ENCODE measurements around the gene CMPK2.
"Not testable (repeated sequence)": the region's sequence is repeated elsewhere in the genome, so short reads cannot be mapped to it uniquely, and the experiment has no call there.

Gene CMPK2

DNA sequence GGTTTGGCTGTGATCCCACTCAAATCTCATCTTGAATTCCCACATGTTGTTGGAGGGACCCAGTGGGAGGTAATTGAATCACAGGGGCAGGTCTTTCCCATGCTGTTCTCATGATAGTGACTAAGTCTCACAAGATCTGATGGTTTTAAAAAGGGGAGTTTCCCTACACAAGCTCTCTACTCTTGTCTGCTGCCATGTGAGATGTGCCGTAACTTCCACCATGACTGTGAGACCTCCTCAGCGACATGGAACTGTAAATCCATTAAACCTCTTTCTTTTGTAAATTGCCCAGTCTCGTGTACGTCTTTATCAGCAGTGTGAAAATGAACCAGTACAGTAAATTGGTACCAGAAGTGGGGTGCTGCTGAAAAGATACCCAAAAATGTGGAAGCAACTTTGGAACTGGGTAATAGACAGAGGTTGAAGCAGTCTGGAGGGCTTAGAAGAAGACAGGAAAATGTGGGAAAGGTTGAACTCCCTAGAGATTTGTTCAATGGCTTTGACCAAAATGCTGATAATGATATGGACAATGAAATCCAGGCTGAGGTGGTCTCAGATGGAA is 7.2 kb downstream of the CMPK2 start:
- not testable (repeated sequence) for H3K4me1 ChIP-seq (ENCODE audit: control insufficient read depth, insufficient read depth, low read length); H3K27me3 ChIP-seq (ENCODE audit: control insufficient read depth, insufficient read depth, low read length); H3K9ac ChIP-seq (ENCODE audit: low read depth, low read length); H3K27ac ChIP-seq (ENCODE audit: low read depth, low read length); H3K36me3 ChIP-seq (ENCODE audit: control insufficient read depth, insufficient read depth, low read length); H3K4me3 ChIP-seq (ENCODE audit: low read depth, low read length); H3K9me3 ChIP-seq (ENCODE audit: control insufficient read depth, insufficient read depth, low read length)

GRCh38 chr2:6856548-6856920 is 9.2 kb downstream of the CMPK2 start:
- no peak overlapping the region for H3K9ac ChIP-seq (ENCODE audit: low read depth, low read length)
- H3K27ac ChIP-seq (ENCODE audit: low read depth, low read length) = no peak overlapping the region
- no peaks in the 10 kb centered on the region for H3K4me1 ChIP-seq (ENCODE audit: control insufficient read depth, insufficient read depth, low read length)
- no peaks in the 10 kb centered on the region for H3K27me3 ChIP-seq (ENCODE audit: control insufficient read depth, insufficient read depth, low read length)
- no peak overlapping the region for H3K4me3 ChIP-seq (ENCODE audit: low read depth, low read length)
- no peaks in the 10 kb centered on the region for H3K36me3 ChIP-seq (ENCODE audit: control insufficient read depth, insufficient read depth, low read length)
- peaks cover 7% of the 10 kb centered on the region; the same call in 1 of the 2 replicates for H3K9me3 ChIP-seq (ENCODE audit: control insufficient read depth, insufficient read depth, low read length)

GRCh38 chr2:6855860-6856547 is 9.7 kb downstream of the CMPK2 start:
- H3K4me1 ChIP-seq (ENCODE audit: control insufficient read depth, insufficient read depth, low read length) = no peaks in the 10 kb centered on the region
- H3K27ac ChIP-seq (ENCODE audit: low read depth, low read length) = no peak overlapping the region
- no peak overlapping the region for H3K4me3 ChIP-seq (ENCODE audit: low read depth, low read length)
- H3K9ac ChIP-seq (ENCODE audit: low read depth, low read length) = no peak overlapping the region
- no peaks in the 10 kb centered on the region for H3K36me3 ChIP-seq (ENCODE audit: control insufficient read depth, insufficient read depth, low read length)
- H3K27me3 ChIP-seq (ENCODE audit: control insufficient read depth, insufficient read depth, low read length) = no peaks in the 10 kb centered on the region
- H3K9me3 ChIP-seq (ENCODE audit: control insufficient read depth, insufficient read depth, low read length) = peaks cover 7% of the 10 kb centered on the region; the same call in 1 of the 2 replicates

DNA sequence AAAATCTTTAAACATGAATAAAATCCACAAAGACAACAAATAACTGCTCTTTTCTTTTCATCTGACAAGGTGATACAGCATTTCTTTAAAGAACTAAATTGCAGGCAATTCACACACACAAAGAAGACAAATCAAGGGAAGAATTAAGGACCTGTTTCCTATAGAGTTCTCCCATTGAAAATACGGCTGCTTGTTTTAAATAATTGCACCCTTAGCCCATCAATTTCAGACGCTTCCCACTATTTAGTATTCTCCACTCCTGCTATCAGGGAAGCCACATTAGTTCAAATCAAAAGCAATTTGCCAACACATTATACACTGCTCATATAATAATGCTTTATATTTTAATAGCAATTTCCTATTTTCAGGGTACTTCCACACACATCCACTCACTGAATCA is 11.3 kb downstream of the CMPK2 start:
- Histone ChIP-seq H3K4me3 (ENCODE audit: low read depth, low read length) (no peak overlapping the region), H3K4me1 (ENCODE audit: control insufficient read depth, insufficient read depth, low read length) (no peaks in the 10 kb centered on the region), H3K27me3 (ENCODE audit: control insufficient read depth, insufficient read depth, low read length) (no peaks in the 10 kb centered on the region), H3K9ac (ENCODE audit: low read depth, low read length) (no peak overlapping the region), H3K27ac (ENCODE audit: low read depth, low read length) (no peak overlapping the region), H3K36me3 (ENCODE audit: control insufficient read depth, insufficient read depth, low read length) (no peaks in the 10 kb centered on the region), H3K9me3 (ENCODE audit: control insufficient read depth, insufficient read depth, low read length) (0 out of 2 replicates have a peak, but pooled peaks cover 7% of the 10 kb centered on the region)

- Histone ChIP-seq H3K27me3 (ENCODE audit: control insufficient read depth, insufficient read depth, low read length) (no peaks in the 10 kb centered on the region), H3K36me3 (ENCODE audit: control insufficient read depth, insufficient read depth, low read length) (no peaks in the 10 kb centered on the region), H3K9ac (ENCODE audit: low read depth, low read length) (no peak overlapping the region), H3K4me1 (ENCODE audit: control insufficient read depth, insufficient read depth, low read length) (no peaks in the 10 kb centered on the region), H3K4me3 (ENCODE audit: low read depth, low read length) (no peak overlapping the region), H3K27ac (ENCODE audit: low read depth, low read length) (no peak overlapping the region), H3K9me3 (ENCODE audit: control insufficient read depth, insufficient read depth, low read length) (peaks cover 8% of the 10 kb centered on the region; the same call in 1 of the 2 replicates)
These were observed 13.5 kb downstream of the CMPK2 start for GRCh38 chr2:6852195-6852594.

GRCh38 chr2:6846967-6847681 is 18.6 kb downstream of the CMPK2 start:
- Histone ChIP-seq H3K9me3 (ENCODE audit: control insufficient read depth, insufficient read depth, low read length) (peaks cover 57% of the 10 kb centered on the region), H3K4me3 (ENCODE audit: low read depth, low read length) (no peak overlapping the region), H3K9ac (ENCODE audit: low read depth, low read length) (no peak overlapping the region), H3K27me3 (ENCODE audit: control insufficient read depth, insufficient read depth, low read length) (no peaks in the 10 kb centered on the region), H3K4me1 (ENCODE audit: control insufficient read depth, insufficient read depth, low read length) (no peaks in the 10 kb centered on the region), H3K36me3 (ENCODE audit: control insufficient read depth, insufficient read depth, low read length) (no peaks in the 10 kb centered on the region), H3K27ac (ENCODE audit: low read depth, low read length) (no peak overlapping the region)

- no peaks in the 10 kb centered on the region for H3K4me1 ChIP-seq (ENCODE audit: control insufficient read depth, insufficient read depth, low read length)
- H3K27ac ChIP-seq (ENCODE audit: low read depth, low read length) = no peak overlapping the region
- no peaks in the 10 kb centered on the region for H3K27me3 ChIP-seq (ENCODE audit: control insufficient read depth, insufficient read depth, low read length)
- peaks cover 58% of the 10 kb centered on the region for H3K9me3 ChIP-seq (ENCODE audit: control insufficient read depth, insufficient read depth, low read length)
- no peaks in the 10 kb centered on the region for H3K36me3 ChIP-seq (ENCODE audit: control insufficient read depth, insufficient read depth, low read length)
- H3K4me3 ChIP-seq (ENCODE audit: low read depth, low read length) = no peak overlapping the region
- no peak overlapping the region for H3K9ac ChIP-seq (ENCODE audit: low read depth, low read length)
These were observed 19.2 kb downstream of the CMPK2 start for GRCh38 chr2:6846540-6846939.

DNA sequence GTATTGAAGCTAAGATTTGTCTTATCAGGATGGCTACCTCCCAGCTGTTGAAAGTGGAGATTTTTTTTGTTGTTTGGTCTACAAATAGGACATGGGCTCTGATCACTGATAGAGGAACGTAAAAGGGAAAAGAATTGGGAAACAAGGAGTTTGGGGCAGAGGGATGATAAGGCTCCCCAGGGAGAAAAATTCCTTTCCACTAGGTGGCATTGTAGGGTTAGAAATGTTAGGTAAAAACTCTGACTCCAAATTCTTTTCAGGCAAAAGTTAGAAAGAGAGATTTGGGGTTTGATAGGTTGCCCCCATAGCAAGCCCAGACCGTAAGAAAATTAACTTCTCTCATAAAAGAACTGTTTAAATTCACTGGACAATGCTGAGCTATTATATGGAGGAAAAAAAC is 19.8 kb downstream of the CMPK2 start:
- Histone ChIP-seq H3K9me3 (ENCODE audit: control insufficient read depth, insufficient read depth, low read length) (peaks cover 58% of the 10 kb centered on the region), H3K9ac (ENCODE audit: low read depth, low read length) (no peak overlapping the region), H3K27me3 (ENCODE audit: control insufficient read depth, insufficient read depth, low read length) (no peaks in the 10 kb centered on the region), H3K36me3 (ENCODE audit: control insufficient read depth, insufficient read depth, low read length) (no peaks in the 10 kb centered on the region), H3K4me3 (ENCODE audit: low read depth, low read length) (no peak overlapping the region), H3K27ac (ENCODE audit: low read depth, low read length) (no peak overlapping the region), H3K4me1 (ENCODE audit: control insufficient read depth, insufficient read depth, low read length) (no peaks in the 10 kb centered on the region)

GRCh38 chr2:6845312-6845711 is 20.4 kb downstream of the CMPK2 start:
- Histone ChIP-seq H3K36me3 (ENCODE audit: control insufficient read depth, insufficient read depth, low read length) (no peaks in the 10 kb centered on the region), H3K27ac (ENCODE audit: low read depth, low read length) (no peak overlapping the region)

GRCh38 chr2:6841537-6842287 is 24.0 kb downstream of the CMPK2 start:
- Histone ChIP-seq H3K4me1 (ENCODE audit: control insufficient read depth, insufficient read depth, low read length) (no peaks in the 10 kb centered on the region), H3K36me3 (ENCODE audit: control insufficient read depth, insufficient read depth, low read length) (no peaks in the 10 kb centered on the region), H3K27ac (ENCODE audit: low read depth, low read length) (no peak overlapping the region), H3K4me3 (ENCODE audit: low read depth, low read length) (no peak overlapping the region), H3K27me3 (ENCODE audit: control insufficient read depth, insufficient read depth, low read length) (no peaks in the 10 kb centered on the region), H3K9ac (ENCODE audit: low read depth, low read length) (no peak overlapping the region), H3K9me3 (ENCODE audit: control insufficient read depth, insufficient read depth, low read length) (peaks cover 47% of the 10 kb centered on the region)

More at GRCh38 chr2:6845312-6845711, 20.4 kb downstream of the CMPK2 start:
- Histone ChIP-seq H3K4me1 (ENCODE audit: control insufficient read depth, insufficient read depth, low read length) (no peaks in the 10 kb centered on the region), H3K9ac (ENCODE audit: low read depth, low read length) (no peak overlapping the region), H3K9me3 (ENCODE audit: control insufficient read depth, insufficient read depth, low read length) (peaks cover 58% of the 10 kb centered on the region), H3K4me3 (ENCODE audit: low read depth, low read length) (no peak overlapping the region), H3K27me3 (ENCODE audit: control insufficient read depth, insufficient read depth, low read length) (no peaks in the 10 kb centered on the region)

Data from HUES48 (cell line).